GM18526 (cell line): Measurements from ENCODE around the gene COPS2.

Experiments
- POLR2A ChIP-seq: IDR thresholded peaks from 3 replicates; pipeline ENCODE4 v1.6.1; 2011; ENCODE audit not compliant: insufficient read length; ENCODE audit errors: extremely low read depth

The COPS2 gene

GRCh38 chr15:49155110-49155833, at the start of gene COPS2:
Gene COPS2 (minus strand): TSS chr15:49155599. CDS start chr15:49155578, 21 bp downstream.
- TF ChIP-seq POLR2A = peak; percentile 52

GRCh38 chr15:49200347-49200746, 44.9 kb upstream of the COPS2 start:
- TF ChIP-seq POLR2A = no peak

DNA sequence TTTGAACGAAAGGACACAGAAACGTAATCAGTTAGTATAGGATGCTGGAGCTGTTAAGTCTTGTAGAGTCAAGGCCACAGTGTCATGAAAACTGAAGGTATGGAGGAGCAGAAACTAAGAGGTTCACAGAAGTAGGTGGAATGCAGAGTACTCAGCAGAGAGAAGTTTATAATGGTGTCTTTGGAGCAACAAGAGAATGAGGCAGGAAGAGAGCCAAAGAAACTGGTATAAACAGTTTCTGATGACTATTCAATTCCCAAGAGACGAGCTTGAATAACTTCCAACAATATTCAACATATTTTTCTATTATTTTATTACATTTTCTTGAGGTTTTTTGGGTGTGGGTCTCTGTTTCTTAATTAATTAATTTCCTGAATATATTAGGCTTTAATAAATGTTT, 44.3 kb upstream of the COPS2 start:
- no peak for TF ChIP-seq POLR2A

DNA sequence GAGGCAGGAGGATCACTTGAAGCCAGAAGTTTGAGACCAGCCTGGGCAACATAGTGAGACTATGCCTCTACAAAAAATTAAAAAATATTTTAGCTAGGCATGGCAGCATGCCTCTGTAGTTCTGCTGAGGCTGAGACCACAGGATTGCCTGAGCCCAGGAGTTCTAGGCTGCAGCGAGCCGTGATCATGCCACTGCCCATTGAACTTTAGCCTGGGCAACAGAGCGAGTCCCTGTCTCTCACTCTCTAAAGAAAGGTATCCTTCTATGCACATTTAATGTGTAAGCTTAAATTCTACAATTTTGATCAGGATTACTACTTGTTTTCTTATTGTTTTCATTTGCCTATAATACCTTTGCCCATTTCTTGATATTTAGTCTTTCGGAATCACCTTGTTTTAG, 41.5 kb upstream of the COPS2 start:
- no peak for TF ChIP-seq POLR2A

DNA sequence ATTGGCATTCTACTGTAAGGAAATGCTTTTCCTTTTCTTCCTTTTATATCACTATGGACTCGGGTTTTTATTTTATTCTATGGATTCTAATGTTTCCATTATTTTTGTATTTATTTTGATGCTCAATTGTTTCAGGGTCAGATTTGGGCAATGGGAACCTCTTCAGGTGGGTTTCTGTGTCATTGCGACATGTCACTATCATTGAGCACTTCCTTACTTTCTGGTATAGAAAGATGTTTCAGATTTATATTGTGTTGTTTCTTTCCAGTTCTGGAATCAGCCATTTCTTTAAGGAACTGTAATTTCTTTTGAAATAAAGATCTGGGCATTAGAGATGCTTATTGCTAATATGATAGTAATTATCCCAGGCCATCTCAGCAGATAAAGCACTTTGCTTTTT, 36.5 kb upstream of the COPS2 start:
- no peak for TF ChIP-seq POLR2A

DNA sequence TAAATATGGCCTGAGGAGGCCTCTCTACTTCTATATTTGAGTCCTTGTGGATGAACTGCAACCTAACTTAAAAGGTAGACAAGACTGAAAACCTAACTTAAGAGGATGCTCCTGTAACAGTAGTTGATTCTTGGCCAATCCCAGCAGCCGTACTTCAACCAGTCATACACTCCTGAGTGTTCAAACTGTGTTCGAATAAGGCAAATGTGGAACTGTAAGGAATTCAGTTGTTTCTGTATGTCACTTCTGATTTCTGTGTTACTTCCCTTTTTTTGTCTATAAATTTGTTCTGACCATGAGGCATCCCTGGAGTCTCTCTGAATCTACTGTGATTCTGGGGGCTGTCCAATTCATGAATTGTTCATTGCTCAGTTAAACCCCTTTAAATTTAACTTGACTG, 35.2 kb upstream of the COPS2 start:
- TF ChIP-seq POLR2A = no peak

DNA sequence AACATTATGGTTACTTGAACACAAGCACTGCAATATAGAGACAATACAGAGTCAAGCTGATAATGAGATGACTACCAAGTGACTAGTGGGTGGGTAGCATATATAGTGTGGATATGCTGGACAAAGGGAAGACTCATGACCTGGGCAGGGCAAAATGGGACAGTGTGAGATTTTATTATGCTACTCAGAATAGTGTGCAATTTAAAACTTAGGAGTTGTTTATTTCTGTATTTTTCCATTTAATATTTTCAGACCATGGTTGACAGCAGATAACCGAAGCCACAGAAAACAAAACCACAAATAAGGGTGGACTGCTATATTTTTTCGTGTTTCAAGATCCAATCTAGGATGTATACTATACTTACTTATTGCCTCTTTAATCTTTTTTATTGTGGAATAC, 34.2 kb upstream of the COPS2 start:
- TF ChIP-seq POLR2A = no peak

DNA sequence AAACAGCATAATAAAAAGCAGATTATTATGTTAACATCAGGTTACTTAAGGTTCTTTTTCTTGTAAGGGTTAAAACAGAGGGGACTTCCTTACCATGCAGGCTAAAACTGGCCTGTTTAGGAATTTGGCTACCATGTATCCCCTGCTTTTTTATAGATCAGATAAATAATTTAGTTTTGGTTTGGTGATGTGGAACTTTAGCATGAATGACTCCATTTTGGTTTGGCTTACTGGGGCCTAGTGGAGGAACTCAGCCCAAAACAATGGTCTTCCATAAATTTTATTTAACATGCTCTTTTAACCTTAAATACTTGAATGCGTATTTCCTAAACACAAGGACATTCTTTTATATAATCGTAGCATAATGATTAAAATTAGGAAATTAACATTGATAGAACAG, 33.5 kb upstream of the COPS2 start:
- TF ChIP-seq POLR2A = no peak

GRCh38 chr15:49187549-49188245, 32.3 kb upstream of the COPS2 start:
- TF ChIP-seq POLR2A = no peak

DNA sequence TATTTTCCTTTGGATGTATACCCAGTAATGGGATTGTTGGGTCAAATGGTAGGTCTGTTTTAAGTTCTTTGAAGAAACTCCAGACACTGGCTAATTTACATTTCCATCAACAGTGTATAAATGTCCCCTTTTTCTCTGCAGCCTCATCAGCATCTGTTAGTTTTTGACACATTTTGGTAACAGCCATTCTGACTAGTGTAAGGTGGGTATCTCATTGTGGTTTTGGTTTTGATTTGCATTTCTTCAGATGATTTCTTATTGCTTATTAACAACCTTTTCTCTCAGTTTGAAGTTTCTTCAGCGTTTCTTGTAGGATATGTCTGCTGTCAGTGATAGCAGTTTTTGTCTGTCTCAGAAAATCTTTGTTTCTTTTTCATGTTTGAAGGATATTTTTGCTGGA, 30.1 kb upstream of the COPS2 start:
- no peak for TF ChIP-seq POLR2A

DNA sequence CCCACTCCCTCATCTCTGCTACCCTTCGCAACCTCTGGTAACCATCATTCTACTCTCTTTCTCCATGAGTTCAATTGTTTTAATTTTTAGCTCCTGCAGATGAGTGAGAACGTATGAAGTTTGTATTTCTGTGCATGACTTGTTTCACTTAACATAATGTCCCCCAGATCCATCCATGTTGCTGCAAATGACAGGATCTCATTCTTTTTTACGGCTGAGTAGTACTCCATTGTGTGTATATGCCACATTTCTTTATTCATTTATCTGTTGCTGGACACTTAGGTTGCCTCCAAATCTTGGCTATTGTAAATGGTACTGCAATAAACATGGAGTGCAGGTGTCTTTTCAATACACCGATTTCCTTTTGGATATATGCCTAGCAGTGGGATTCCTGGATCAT, 26.7 kb upstream of the COPS2 start:
- TF ChIP-seq POLR2A = no peak

DNA sequence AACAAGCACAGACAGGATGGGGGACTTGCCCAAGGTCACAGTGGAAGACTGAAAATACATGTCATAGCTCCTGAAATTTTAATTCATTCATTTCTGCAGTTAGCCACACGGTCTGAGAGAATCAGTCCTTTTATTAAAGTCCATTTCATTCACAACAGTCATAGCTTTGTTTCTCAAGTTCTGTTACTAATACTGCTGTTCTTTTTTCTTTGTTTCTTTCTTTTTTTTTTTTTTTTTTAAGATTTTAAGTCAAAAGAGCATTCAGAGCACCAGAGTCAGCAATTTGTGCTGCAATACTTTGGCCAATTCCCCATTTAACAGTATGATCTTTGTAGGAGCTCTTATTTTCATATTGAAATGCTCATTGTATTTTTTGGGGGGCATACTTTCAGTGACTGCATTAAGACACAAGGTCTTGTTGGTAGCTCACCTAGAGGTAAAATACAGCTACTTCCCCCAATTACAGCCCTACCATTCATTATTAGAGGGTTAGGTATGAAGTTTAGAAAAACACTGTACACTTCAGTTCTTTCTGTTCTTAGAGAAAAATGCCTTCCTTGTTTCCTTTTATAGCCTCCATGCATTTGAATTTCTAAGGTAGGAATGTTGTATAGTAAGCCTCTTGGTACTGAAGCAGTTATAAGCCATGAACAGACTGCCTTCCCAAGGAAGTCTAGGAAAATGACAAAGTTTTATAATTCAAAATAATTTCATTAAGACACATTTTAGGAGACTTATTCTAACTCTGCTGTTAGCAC, 24.2 kb upstream of the COPS2 start:
- TF ChIP-seq POLR2A = no peak

DNA sequence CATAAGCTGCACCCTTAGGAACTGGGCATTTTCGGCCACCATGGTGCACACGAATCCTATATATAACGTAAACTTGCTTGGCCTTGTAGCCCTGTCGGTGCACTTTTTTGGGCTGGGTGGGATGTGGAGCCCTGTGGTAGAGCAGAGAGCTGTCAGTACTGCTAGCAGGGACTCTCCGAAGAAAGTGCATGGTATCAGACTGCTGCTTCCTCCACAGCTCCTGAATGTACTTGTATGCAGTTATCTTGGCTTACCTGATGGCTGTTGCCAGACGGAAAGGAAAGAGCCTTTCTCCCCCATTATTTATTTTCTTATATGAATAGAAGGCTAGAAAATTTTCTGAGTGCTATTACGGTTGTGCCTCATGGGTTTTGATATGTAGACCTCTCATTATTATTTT, 23.1 kb upstream of the COPS2 start:
- no peak for TF ChIP-seq POLR2A

DNA sequence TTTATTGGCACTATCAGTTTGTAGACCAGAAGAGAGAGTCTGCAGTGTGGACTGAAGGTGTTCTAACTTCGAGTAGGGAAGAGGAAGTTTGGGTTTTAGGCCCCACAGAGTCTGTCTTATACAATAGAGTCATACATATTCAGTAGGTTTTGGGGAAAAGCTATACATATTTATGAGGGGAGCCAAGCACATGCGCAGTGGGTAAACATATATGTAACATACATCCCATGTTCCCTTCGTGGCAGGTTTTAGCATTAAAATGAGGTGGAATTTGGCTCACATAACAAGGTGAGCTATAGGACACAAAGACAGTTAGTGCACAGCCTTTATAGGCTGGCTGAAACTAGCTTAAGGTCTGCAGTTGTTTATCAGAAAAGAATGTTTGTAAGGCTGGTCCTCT, 19.5 kb upstream of the COPS2 start:
- TF ChIP-seq POLR2A = no peak

DNA sequence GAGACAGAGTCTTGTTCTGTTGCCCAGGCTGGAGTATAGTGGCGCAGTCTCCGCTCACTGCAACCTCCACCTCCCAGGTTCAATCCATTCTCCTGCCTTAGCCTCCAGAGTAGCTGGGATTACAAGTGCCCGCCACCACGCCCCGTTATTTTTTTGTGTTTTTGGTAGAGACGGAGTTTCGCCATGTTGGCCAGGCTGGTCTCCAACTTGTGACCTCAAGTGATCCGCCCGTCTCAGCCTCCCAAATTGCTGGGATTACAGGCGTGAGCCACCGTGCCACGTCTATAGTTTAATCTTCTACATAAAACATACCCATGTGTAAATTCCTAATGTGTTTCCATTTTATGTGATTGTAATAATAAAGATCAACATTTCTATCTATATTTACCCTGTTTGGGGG, 16.4 kb upstream of the COPS2 start:
- no peak for TF ChIP-seq POLR2A
